ENCODE measurements around the gene GABBR2.

Gene GABBR2

GRCh38 chr9:98367371-98367900 is 341.3 kb downstream of the GABBR2 start:
- Histone ChIP-seq H3K4me2 (ENCODE audit: low read length) (no peak overlapping the region), H3K4me3 (ENCODE audit: low read length) (no peak overlapping the region), H3K79me2 (ENCODE audit: control insufficient read depth, low read length) (no peaks in the 10 kb centered on the region), H3K27ac (ENCODE audit: low read depth, low read length) (no peak overlapping the region), H3K4me1 (ENCODE audit: control insufficient read depth, low read length) (no peaks in the 10 kb centered on the region), H3K9me2 (replicated peaks; ENCODE audit: control insufficient read depth, low read length) (no peaks in the 10 kb centered on the region), H3K9me3 (ENCODE audit: control insufficient read depth, insufficient read depth, low read length) (peaks cover 26% of the 10 kb centered on the region), H3K36me3 (ENCODE audit: control insufficient read depth, low read length) (no peaks in the 10 kb centered on the region), H3F3A (ENCODE audit: control insufficient read depth, insufficient read depth) (no peaks in the 10 kb centered on the region), H3K27me3 (ENCODE audit: control insufficient read depth, low read length) (no peaks in the 10 kb centered on the region), H4K20me1 (ENCODE audit: control insufficient read depth, insufficient read depth, low read depth, low read length) (no peaks in the 10 kb centered on the region)
- TF ChIP-seq EZH2phosphoT487 (IDR thresholded peaks at IDR 0.05; ENCODE audit: borderline replicate concordance, low read length) (no peak), CTCF (IDR thresholded peaks at IDR 0.05; ENCODE audit: low read depth, low read length, poor library complexity, severe bottlenecking) (no peak)

DNA sequence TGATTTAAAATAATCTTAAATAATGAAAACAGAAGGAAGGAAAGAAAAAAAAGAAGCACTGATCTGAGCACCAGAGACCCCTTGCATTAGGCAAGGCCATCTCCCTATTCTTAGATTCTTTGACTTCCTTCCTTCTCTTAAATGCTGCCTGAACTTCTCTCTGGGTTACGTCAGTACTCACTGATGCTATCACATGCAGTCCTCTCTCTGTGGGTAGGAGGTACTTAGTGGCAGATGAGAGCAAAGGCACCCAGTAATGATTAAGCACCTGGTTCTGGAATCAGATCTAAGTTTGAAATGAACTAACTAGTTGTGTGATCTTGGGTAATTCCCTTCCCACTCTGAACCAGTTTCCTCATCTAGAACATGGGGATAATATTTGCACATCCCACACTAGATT is 343.0 kb downstream of the GABBR2 start:
- H3K36me3 ChIP-seq (ENCODE audit: control insufficient read depth, low read length) = no peaks in the 10 kb centered on the region
- H3K4me2 ChIP-seq (ENCODE audit: low read length) = no peak overlapping the region
- TF ChIP-seq EZH2phosphoT487 (IDR thresholded peaks at IDR 0.05; ENCODE audit: borderline replicate concordance, low read length) (no peak), CTCF (IDR thresholded peaks at IDR 0.05; ENCODE audit: low read depth, low read length, poor library complexity, severe bottlenecking) (no peak)
- no peaks in the 10 kb centered on the region for H3F3A ChIP-seq (ENCODE audit: control insufficient read depth, insufficient read depth)
- no peaks in the 10 kb centered on the region for H3K79me2 ChIP-seq (ENCODE audit: control insufficient read depth, low read length)
- no peaks in the 10 kb centered on the region for H3K9me2 ChIP-seq (replicated peaks; ENCODE audit: control insufficient read depth, low read length)
- no peaks in the 10 kb centered on the region for H4K20me1 ChIP-seq (ENCODE audit: control insufficient read depth, insufficient read depth, low read depth, low read length)
- H3K4me1 ChIP-seq (ENCODE audit: control insufficient read depth, low read length) = no peaks in the 10 kb centered on the region
- H3K27ac ChIP-seq (ENCODE audit: low read depth, low read length) = no peak overlapping the region
- H3K9me3 ChIP-seq (ENCODE audit: control insufficient read depth, insufficient read depth, low read length) = peaks cover 26% of the 10 kb centered on the region
- H3K27me3 ChIP-seq (ENCODE audit: control insufficient read depth, low read length) = no peaks in the 10 kb centered on the region
- H3K4me3 ChIP-seq (ENCODE audit: low read length) = no peak overlapping the region

GRCh38 chr9:98365227-98365669 is 343.5 kb downstream of the GABBR2 start:
- H3K4me2 ChIP-seq (ENCODE audit: low read length) = no peak overlapping the region
- H3F3A ChIP-seq (ENCODE audit: control insufficient read depth, insufficient read depth) = no peaks in the 10 kb centered on the region
- no peak overlapping the region for H3K27ac ChIP-seq (ENCODE audit: low read depth, low read length)
- H3K79me2 ChIP-seq (ENCODE audit: control insufficient read depth, low read length) = no peaks in the 10 kb centered on the region
- H3K4me3 ChIP-seq (ENCODE audit: low read length) = no peak overlapping the region
- H3K27me3 ChIP-seq (ENCODE audit: control insufficient read depth, low read length) = 0 out of 2 replicates have a peak, but pooled peaks cover 3% of the 10 kb centered on the region
- TF ChIP-seq CTCF (IDR thresholded peaks at IDR 0.05; ENCODE audit: low read depth, low read length, poor library complexity, severe bottlenecking) (peak; percentile 68), EZH2phosphoT487 (IDR thresholded peaks at IDR 0.05; ENCODE audit: borderline replicate concordance, low read length) (no peak)
- H3K9me3 ChIP-seq (ENCODE audit: control insufficient read depth, insufficient read depth, low read length) = peaks cover 26% of the 10 kb centered on the region
- H3K4me1 ChIP-seq (ENCODE audit: control insufficient read depth, low read length) = no peaks in the 10 kb centered on the region
- no peaks in the 10 kb centered on the region for H3K36me3 ChIP-seq (ENCODE audit: control insufficient read depth, low read length)
- H3K9me2 ChIP-seq (replicated peaks; ENCODE audit: control insufficient read depth, low read length) = no peaks in the 10 kb centered on the region
- H4K20me1 ChIP-seq (ENCODE audit: control insufficient read depth, insufficient read depth, low read depth, low read length) = no peaks in the 10 kb centered on the region
